ELF-1 (cell line): Measurements from ENCODE around the gene MXRA7.
"Not testable (repeated sequence)": the region's sequence is repeated elsewhere in the genome, so short reads cannot be mapped to it uniquely, and the experiment has no call there.

ENCODE experiments used
- DNase-seq: peaks from one replicate; pipeline ENCODE4 v3.0.0-alpha.2; 2016; ENCODE audit warnings: low read depth, low spot score

Gene MXRA7

DNA sequence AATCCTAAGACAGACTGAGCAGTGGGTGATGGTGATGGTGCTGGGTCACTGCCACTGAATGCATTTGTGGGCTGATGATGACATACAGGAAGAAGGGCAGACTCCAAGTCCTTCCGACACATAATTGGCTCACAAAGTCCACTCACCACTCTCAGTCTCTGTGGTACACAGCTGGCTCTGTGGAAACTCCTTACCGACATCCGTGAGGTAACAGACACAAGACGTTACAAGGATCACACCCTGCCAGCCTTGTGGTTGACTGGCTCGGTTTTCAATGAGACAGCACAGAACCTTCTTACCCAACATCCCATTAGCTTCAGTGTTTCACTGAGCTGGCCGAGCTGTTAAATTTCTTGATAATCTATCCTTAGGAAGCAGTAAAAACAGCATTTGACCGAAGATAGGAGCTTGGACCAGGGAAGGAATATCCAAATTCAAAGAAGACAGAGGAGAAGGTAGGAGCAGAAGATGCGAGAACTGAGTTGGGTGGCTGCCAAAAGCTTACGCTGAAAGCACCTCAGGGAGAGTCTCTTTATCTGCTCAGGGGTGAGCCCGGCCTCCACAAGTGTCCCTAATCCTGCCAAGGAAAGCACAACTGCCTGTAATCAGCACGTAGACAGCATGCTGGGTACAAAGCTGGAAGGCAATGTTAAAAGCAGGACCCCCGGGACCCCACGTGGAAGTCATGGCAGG is 5.5 kb upstream of the MXRA7 start:
- DNase-seq, result no peak

DNA sequence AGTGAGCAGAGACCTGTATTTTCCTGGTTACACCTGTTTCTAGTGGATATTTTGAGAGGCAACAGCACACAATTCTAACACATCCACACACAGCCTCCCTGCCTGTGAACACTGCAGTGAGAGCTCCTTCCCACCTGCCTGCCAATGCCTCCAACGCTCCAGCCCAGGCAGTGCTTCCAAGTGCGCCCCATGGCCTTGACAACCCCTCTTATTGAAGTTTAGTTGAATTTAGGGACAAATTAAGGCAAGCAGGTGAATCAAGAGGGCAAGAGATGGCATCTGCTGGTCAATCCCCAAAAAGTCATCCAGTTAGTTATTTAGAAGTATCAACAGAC is 4.7 kb upstream of the MXRA7 start:
- no peak for DNase-seq

DNA sequence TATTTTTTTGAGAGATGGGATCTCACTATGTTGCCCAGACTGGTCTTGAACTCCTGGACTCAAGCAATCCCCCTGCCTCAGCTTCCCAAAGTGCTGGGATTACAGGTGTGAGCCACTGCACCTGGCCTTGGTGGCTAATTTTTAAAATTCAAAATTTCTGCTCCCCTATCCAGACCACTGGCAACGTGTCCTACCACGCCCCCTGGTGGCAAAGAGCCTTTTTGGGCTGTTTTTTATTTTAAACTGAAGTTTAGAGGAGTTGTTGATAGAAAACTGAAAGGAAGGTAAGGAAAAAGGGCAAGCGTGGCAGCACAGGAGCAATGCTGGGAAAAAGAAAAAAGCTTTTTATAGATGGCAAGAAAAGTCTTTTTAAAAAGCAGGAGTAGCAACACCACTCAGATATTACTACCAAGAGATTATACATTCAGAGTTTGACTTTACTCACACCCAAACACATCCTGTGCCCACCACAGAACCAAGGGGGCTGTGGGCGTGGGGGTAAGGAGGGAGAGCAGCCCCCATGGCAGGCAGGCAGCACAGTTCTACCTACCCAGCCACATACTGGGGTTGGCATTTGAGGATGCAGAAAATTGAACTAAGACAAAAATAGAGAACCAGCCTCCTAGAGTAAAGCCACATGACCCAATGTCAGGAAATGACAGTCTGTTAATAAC is 4.2 kb upstream of the MXRA7 start:
- peak; percentile 53 for DNase-seq

DNA sequence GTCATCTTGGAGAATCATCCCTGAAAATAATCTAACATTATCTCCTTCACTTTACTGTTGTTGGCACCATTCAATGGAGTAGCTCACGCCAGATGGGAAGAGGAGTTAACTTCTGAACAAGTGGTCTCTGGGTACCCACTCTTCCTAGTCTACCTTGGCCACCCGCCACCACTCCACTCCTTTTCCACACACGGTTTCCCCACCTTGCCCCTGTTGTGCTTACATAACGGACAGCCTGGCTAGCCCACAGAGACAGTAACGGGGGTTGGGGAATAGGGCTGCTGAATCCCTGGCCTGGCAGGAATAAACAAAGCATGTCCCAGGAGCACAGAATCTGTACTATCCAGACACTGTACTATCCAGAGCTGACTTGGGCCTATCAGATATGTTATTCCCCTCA is 3.6 kb upstream of the MXRA7 start:
- DNase-seq, result no peak

DNA sequence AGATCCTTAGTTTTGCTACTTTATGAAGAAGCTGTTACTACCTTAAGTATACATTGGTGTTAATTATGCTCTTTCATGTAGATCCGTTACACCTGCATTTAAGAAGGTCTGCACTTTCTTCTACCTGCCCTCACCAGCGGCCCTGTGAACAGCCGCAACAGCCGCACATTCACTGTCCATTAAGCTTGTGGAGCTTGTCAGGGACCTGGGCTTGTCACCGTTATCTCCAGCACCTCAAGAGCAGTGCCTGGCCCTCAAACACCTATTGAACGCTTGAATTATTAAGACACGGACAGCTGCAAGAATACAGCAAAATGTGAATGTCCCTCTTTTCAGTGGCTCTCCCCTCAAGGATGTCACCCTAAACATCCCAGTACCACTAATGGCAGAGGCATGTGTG is 3.0 kb upstream of the MXRA7 start:
- no peak for DNase-seq

DNA sequence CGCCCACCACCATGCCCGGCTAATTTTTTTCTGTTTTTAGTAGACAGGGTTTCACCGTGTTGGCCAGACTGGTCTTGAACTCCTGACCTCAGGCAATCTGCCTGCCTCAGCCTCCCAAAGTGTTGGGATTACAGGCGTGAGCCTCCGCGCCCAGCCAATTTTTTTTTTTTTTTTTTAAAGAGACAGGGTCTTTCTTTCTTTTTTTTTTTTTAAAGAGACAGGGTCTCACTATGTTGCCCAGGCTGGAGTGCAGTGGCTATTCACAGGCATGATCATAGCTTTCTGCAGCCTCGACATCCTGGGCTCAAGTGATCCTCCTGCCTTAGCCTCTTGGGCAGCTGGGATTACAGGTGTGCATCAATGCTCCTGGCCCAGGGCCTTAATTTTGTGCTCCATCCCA is 1.6 kb upstream of the MXRA7 start:
- DNase-seq, result not testable (repeated sequence)

DNA sequence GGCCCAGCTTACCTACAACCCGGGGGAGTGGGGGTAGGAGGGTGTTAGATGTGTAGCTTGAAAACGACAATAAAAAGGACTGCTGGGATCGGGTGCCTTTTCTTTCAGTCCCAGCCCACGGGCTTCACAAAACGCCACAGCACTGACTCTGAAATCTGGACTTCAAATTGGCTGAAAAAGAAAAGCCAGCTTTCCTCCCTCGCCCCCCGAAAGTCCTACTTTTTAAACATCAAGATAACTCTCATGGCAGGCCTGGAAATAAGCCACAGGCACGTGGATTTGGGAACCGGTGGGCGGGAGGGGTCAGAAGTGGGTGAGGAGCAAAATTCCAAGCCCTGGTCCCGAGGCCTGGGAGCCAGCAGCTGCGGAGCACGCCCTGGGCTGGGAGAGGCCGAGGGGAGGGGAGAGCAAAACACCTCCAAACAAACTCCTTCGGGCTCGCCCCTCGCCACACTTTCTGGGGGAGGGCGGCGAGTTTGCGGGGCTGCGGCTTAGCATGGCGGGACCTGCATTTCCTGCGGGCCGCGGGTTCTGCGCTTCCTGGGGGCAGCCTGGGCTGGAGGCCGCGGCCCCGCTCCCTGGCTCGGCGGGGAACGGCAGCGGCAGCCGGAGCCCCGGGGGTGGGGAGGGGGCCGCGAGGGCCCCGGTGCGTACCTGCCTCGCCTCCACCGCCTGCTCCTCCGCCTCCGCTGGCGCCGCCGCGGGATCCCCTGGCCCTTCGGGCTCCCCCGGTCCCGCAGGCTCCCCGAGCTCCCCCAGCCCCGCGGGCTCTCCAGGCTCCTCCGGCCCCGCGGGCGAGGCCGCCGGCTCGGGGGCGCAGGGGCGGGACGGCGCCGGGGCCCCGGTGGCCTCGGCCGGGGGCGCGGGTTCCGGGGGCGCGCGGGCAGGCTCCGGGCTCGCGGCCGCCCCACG is 558 bp downstream of the MXRA7 start:
- not testable (repeated sequence) for DNase-seq

DNA sequence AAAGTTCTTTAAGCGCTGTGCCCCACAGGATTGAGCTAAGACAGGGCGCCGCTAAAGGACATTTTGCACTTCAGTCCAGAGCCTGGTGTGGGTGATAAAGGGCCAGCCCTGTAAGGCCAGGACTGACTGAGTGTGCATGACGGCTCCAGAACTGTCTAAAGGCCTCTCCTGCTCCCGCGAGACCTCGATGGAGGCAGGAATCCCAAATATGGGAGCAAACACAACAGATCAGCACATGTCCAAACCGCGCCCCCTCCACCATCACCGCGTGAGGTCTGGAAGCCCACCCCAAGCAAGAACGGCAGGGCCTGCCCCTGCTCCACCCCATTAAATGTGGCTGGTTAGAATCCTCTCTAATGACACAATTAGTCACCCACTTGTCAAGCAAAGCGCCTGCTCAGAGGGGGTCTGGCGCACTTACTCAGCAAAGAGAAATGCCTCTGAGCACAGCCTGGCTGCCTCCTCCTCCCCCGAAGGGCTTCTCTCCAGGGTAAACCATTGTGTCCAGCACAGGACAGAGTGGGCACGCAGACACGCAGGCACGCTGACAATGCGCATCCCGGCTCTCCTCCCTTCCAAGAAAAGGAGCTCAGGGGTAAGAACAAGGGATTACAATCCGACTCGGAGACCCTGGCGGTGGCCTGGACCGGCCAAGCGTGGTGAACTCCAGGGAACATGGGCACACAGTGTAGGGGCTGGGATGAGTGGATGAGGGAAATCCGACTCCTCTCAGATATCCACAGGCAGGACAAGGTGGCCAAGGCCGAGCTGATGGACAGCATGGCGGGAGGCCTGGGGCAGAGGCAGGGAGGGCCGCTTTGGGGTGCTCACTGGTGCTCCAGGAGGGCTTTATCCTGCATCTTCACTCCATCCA is 1.5 kb downstream of the MXRA7 start:
- DNase-seq, result peak; percentile 96

DNA sequence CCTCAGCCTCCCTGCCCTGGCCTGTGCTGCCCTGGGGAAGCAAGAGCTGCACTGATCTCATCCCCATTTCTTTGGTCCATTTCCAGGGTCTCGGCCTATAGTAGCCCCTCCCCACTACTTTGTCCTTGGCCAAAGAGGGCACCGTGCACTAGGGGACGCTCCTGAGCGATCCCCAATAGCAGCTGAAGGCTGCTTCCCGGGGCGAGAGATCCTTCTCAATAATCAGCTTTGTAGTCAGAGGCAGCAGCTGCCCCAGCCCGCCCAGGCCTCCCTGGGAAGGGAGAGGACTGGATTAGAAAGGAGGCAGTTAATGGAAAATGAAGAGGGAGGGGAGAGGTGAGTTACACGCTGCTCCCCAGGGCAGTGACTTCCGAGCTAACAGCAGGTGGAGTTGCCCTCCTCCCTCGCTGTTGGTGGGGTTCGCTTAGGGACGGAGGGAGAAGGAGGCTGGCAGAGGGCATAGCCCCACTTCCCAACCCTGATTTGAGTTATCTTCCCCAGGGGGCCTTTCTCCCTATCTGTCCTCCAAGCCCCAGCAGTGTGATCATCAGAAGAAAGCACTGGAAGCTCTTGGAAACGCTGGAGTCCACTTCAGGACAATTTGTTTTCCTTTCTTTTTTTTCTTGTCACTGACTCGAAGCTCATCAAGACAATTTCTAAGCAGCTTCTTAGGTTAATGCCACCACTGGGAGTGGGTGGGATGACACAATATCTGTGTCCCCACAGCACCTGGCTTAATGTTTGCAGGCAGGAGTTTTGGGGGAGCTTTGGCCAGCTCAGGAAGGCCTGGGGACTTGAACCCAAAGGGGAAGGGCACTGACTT is 2.6 kb downstream of the MXRA7 start:
- DNase-seq, result peak; percentile 85

DNA sequence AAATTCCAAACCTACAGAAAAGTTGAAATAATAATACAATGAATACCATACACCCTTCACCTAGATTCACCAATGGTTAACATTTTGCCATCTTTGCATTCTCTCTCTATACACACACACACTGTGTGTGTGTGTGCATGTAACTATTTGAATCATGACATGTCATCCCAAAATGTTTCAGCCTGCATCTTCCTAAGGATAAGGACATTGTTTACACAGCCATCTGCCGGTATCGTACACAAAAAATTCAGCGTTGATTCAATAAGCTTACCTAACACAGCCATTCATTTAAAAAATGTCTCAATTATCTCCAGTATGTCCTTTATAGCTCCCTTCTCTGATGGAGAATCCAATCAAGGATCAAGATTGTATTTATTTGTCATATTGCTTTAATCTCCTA is 3.9 kb downstream of the MXRA7 start:
- DNase-seq, result no peak

DNA sequence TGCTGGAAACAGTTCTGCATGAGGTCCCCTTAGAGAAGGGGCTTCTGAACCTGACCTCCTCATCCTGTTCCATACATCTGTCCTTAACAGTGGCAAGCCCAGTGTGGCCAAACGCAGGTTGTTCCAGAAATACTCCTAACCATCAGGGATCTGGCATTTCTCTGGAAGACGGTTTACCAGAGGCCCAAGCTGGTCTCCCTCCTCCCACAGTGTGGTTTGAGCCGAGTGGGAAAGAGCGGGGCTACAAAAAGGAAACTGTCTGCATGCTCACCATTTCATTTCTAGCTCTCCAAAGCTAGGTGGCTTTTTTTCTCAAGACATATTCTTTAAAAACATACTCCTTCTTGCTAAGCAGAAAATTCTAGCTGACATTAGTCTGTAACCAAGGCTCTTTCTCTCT is 6.0 kb downstream of the MXRA7 start:
- DNase-seq, result no peak

DNA sequence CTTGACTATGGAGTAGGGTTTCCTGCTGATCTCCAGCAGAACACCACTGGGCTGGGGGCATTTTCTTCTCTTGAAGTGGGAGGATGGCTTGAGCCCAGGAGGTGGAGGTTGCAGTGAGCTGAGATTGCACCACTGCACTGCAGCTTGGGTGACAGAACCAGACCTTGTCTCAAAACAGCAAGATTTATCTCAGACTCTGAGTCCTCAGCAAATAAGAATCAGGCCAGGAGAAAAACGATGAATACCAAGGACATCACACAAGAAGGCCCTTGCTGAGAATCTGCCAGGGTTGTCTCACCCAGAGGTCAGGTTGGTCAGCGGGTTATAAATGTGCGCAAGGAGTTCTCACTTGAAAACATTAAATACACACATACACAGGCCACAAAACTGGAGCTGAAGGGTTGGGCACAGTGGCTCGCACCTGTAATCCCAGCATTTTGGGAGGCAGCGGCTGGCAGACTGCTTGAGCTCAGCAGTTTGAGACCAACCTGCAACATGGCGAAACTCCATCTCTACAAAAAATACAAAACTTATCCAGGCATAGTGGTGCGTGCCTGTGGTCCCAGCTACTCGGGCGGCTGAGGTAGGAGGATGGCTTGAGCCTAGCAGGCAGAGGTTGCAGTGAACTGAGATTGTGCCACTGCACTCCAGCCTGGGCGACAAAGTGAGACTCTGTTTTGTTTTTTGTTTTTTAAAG is 7.7 kb downstream of the MXRA7 start:
- no peak for DNase-seq

DNA sequence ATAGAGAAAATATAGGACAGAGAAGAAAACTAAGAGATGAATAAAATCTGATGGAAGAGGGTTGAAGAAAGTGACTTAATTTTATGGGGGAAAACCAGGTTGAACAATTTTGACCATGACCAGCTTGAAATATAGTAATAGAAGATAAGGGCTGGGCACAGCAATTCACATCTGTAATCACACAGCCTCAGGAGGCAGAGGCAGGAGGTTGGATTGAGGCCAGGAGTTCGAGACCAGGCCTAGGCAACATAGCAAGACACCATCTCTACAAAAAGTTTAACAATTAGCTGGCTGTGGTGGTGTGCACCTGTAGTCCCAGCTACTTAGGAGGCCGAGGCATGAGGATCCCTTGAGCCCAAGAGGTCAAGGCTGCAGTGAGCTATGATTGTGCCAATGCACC is 8.7 kb downstream of the MXRA7 start:
- no peak for DNase-seq

DNA sequence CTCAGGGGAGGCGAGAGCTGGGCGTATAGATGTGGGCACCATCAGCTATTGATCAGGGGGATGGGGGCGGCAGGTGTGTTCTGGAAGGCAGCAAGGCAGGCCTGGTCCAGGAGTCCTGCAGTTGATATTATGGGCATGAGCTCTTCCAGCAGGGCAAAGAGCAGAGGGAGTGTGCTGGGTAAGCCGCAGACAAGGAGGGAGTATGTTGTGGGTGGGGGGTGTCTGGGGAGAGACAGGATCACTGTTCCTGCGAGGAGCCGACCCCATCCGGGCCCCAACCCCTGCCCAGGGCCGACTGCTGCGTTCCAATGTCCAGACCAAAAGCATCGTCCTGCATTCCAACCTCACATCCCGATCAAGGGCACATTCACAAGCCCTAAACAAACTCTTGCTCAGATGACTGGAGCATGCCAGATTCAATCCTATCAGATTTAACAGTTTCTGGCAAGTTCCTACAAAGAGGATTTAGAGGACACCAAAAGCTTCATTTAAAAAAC is 9.2 kb downstream of the MXRA7 start:
- peak; percentile 47 for DNase-seq

DNA sequence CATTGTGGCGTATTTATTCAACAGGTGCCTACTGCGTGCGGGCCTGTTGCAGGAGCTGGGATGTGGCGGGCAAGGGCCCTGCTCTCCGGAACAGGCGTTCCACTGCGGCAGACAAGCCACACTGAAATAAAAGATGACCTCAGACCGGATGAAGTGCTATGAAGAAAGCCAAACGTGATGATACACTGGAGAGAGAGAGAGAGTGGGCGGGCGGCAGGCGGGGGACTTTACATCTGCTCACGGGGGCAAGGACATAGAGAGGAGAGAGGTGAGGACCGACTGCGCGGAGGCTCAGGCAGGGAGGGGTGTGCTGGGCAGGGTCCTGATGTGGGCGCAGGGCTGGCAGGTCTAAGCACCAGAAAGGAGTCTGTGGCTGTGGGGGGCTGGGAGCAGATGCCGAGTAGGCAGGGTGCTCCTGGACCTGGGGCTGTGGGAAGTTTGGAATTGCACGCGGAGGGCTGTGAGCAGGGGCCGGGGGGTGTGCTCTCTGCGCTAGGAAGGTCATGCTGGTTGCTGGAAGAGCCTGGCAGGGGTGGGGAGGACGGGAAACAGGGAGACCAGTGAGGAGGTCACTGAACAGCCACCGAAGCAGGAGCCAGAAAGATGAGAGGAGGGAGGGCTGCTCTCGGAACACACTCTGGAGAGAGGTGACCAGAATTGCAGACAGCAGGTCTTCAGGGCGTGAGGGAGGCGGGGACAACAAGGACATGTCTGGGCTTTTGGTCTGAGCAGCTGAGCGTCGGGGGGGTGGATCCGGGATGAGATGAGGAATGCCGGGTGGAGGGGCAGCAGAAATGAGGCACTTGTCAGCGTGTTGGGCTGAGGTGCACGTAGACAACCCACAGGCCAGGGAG is 9.9 kb downstream of the MXRA7 start:
- DNase-seq, result peak; percentile 78

DNA sequence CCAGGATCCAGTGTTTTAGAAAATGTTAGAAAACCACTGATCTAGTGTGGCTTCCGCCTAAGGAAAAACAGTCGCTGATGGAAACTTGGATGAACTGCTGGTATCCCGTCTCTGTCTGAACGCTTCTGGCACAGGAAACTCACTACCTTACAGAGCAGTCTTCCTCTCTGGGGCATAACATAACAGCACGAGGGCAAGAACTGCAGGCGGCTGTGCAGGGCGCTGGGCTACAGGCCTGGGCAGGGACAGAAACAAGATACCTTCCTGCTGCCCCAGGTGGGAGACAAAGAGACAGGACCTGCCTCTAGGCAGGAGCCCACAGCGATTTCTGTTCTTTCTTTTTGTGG is 10.5 kb downstream of the MXRA7 start:
- DNase-seq, result no peak

DNA sequence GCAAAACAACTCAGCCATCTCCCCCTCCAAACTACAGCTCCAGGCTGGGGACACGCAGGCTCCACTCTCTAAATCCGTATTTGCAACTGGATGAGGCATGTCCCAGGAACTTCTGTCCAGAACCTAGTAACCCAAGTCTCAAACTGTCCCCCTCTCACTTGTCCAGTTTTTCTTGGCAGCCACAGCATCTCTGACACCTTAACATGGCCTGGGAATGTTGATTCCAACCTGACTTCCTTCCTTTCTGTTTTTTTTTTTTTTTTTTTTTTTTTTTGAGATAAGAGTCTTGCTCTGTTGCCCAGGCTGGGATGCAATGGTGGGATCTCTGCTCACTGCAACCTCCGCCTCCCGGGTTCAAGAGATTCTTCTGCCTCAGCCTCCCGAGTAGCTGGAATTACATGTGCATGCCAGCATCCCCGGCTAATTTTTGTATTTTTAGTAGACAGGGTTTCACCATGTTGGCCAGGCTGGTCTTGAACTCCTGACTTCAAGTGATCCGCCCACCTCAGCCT is 12.2 kb downstream of the MXRA7 start:
- not testable (repeated sequence) for DNase-seq

DNA sequence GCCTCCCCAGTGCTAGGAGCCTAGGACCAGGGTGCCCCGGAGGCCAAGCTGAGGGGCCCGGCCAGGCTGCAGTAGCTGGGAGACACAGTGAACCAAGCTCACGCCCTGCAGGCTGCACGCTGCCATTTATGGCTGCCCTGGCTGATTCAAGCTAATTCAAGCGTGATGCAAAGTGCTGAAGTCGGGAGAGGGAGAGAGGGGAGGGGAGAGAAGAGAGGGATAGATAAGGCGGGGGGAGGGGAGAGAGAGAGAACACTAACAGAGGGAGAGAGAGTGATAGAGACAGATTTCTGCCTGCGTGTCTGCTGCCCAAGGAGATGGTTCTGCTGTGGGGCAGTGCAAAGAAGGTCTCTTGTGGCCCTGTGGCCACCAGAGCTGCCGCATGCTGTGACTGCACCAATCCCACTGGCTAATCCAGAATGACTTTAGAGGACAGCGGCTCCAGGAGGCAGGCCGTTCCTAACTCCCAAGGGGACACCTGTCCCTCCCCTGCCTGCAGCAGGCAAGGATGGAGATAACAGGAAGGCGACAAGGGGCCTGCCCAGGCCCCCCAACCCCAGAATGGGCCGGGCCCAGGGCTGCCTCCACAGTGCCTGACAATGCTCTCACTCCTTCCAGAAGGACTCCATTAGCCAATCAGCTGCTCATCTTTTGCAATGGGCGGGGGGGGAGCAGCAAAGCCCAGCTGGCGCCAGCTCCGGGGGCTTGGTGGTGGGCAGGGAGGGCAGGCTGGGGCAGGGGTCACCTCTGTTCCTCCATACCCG is 12.9 kb downstream of the MXRA7 start:
- peak; percentile 50 for DNase-seq
